Activated CD8-positive, alpha-beta memory T cell treated with anti-CD3 and anti-CD28 coated beads, Interleukin-2, amount 50 U/mL, for 1 hour (primary cell): ENCODE data around the gene EML5.
"Not testable (repeated sequence)": the region's sequence is repeated elsewhere in the genome, so short reads cannot be mapped to it uniquely, and the experiment has no call there.

Source experiments
- DNase-seq: peaks from one replicate; pipeline ENCODE4 v3.0.0-alpha.2; 2020; ENCODE audit errors: extremely low read depth

EML5 gene

GRCh38 chr14:88802596-88802995 lies 9.8 kb upstream of the EML5 start:
- no peak for DNase-seq

- DNase-seq: no peak
These were observed 6.8 kb upstream of the EML5 start for GRCh38 chr14:88799522-88799921.

- DNase-seq: no peak
These were observed 5.4 kb upstream of the EML5 start for GRCh38 chr14:88798156-88798555.

- no peak for DNase-seq
These were observed 489 bp upstream of the EML5 start for GRCh38 chr14:88793259-88793625.

GRCh38 chr14:88791629-88792472 lies 902 bp downstream of the EML5 start:
- peak; percentile 1 for DNase-seq

GRCh38 chr14:88791252-88791621 lies 1.5 kb downstream of the EML5 start:
- no peak for DNase-seq

- no peak for DNase-seq
These were observed 2.1 kb downstream of the EML5 start for GRCh38 chr14:88790501-88791251.

GRCh38 chr14:88789573-88789972 lies 3.2 kb downstream of the EML5 start:
- not testable (repeated sequence) for DNase-seq

GRCh38 chr14:88786715-88787114 lies 6.0 kb downstream of the EML5 start:
- no peak for DNase-seq

- DNase-seq: no peak
These were observed 6.8 kb downstream of the EML5 start for GRCh38 chr14:88785911-88786310.

- no peak for DNase-seq
These were observed 17.2 kb downstream of the EML5 start for GRCh38 chr14:88775532-88775931.

GRCh38 chr14:88770736-88771135 lies 22.0 kb downstream of the EML5 start:
- no peak for DNase-seq

GRCh38 chr14:88765130-88765529 lies 27.6 kb downstream of the EML5 start:
- DNase-seq: no peak

- DNase-seq: no peak
These were observed 38.9 kb downstream of the EML5 start for GRCh38 chr14:88753873-88754272.

GRCh38 chr14:88750945-88751344 lies 41.8 kb downstream of the EML5 start:
- no peak for DNase-seq

GRCh38 chr14:88750413-88750812 lies 42.3 kb downstream of the EML5 start:
- no peak for DNase-seq

- DNase-seq: no peak
These were observed 43.6 kb downstream of the EML5 start for GRCh38 chr14:88749139-88749538.

- DNase-seq: no peak
These were observed 44.5 kb downstream of the EML5 start for GRCh38 chr14:88748288-88748687.

GRCh38 chr14:88746052-88746451 lies 46.7 kb downstream of the EML5 start:
- DNase-seq: no peak

- no peak for DNase-seq
These were observed 55.5 kb downstream of the EML5 start for GRCh38 chr14:88737245-88737644.

- no peak for DNase-seq
These were observed 59.6 kb downstream of the EML5 start for GRCh38 chr14:88733121-88733520.

GRCh38 chr14:88729159-88729558 lies 63.6 kb downstream of the EML5 start:
- DNase-seq: no peak

- DNase-seq: no peak
These were observed 65.7 kb downstream of the EML5 start for GRCh38 chr14:88727057-88727456.
